ENCODE measurements around the gene CCDC14.
"Not testable (repeated sequence)": the region's sequence is repeated elsewhere in the genome, so short reads cannot be mapped to it uniquely, and the experiment has no call there.

CCDC14 gene

DNA sequence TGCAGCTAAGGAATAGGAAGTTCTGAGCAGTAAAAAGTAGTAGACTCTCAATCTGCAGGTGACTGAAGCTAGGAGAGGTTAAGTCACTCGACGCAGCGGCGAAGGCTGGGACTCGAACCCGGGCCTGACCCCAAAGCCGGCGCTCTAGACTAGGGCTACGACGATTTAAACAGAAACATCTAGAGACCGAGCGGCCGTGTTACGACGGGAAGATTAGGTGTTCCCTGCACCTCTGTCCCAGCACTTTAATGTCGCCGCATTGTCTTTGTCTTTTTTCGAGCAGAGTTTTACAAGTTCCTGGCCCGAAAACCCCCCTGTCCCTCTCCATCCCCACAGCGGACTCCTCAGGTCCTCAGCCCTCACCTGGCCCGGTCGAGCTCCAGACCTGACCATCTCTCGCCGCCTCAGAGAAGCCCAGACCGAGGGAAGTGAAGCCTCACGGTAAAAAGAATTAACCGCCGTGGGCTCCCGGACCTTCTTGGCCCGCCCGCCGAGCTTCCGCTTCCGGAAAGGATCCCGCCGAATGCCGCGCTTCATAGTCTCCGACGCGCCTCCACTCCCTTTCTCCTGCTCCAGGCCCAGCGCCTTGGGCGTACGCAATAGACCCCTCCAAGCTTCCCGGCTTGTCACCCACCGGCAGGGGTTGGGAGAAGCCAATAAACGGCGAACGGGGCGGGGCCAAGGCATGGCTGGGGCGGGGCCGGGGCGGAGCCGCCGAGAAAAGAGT is at the start of gene CCDC14:
CCDC14 (minus strand) TSS at position 449 of the 727 bp plus-strand sequence; CDS start at position 393, 56 bp downstream.
- DNase-seq (ENCODE audit: low spot score) = peak; percentile 93

GRCh38 chr3:124008321-124008720 is 47.3 kb upstream of the CCDC14 start:
- DNase-seq (ENCODE audit: low spot score) = not testable (repeated sequence)

DNA sequence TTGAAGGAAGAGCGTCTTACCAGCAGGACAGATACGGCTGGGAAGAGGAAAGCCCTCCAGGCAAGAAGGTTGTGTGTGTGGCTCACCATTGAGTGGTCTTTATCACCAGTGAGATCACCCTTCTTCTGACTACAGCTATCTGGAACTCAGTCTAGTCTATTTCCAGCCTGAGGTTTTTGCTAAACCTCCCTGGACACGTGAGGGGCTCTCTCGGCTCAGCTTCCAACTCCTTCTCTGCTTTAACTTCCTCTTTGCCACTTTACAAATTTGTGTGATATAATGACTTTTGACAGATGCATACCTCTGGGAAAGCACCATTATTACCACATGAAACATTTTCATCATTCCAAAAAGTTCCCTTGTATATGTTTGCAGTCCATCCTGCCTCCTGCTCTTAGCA is 46.2 kb upstream of the CCDC14 start:
- no peak for DNase-seq (ENCODE audit: low spot score)

DNA sequence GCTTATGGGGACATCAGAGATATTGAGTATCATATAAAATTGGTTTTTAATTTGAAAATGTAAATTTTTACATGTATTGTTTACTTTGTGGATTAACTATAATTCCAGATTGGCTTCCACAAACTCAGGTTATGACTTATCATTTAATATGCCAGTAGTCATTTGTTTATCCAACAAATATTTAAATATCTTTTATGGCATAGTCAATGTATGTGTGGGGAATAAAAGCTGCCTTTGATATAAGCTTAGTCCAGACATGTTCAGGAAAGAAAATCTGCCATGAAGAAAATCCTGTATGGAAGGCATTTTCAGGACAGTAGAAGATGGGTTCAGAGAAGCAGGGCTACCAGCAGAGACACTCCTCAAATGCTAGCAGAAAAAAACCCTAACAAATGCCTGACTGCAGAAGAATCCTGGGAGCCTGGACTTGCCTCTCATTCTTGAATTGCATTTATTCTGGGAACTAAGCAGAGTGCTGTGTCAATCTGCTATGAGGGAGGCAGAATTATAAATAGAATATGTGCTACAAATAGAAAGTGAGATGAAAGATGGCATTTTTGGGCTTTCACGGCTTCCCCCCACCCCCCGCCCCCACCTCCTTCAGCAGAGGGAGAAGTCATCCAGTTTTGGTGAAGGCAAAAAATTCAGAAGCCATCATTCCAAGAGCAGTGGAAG is 41.5 kb upstream of the CCDC14 start:
- DNase-seq (ENCODE audit: low spot score) = not testable (repeated sequence)

GRCh38 chr3:124001366-124001765 is 40.3 kb upstream of the CCDC14 start:
- DNase-seq (ENCODE audit: low spot score) = not testable (repeated sequence)

DNA sequence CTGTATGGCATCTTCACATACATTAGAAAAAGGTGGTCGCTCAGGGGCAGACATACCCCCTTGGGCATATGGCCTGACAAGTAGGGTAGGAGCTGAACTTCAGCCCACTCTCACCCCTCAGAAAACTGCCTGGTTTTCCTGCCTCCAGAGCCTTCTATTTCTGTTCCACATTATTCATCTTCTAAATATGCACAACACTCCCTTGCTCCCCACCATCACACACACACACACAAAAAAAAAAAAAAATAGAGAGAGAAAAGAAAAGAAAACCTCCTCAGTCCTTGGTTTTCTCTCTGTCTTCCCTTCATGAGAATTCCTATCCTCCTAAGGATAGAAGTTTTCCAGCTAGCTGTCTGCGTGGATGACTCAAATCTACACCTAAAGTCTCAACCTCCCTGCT is 36.5 kb upstream of the CCDC14 start:
- no peak for DNase-seq (ENCODE audit: low spot score)

GRCh38 chr3:123993818-123994217 is 32.8 kb upstream of the CCDC14 start:
- DNase-seq (ENCODE audit: low spot score) = no peak

- DNase-seq (ENCODE audit: low spot score) = not testable (repeated sequence)
Measured at GRCh38 chr3:123991730-123992588, 30.9 kb upstream of the CCDC14 start, which contains the start of gene ROPN1. Gene ROPN1, minus strand, starts transcription at chr3:123992124. Its CDS starts 11,643 bp downstream, at chr3:123980481.

GRCh38 chr3:123986427-123986826 is 25.4 kb upstream of the CCDC14 start:
- no peak for DNase-seq (ENCODE audit: low spot score)

DNA sequence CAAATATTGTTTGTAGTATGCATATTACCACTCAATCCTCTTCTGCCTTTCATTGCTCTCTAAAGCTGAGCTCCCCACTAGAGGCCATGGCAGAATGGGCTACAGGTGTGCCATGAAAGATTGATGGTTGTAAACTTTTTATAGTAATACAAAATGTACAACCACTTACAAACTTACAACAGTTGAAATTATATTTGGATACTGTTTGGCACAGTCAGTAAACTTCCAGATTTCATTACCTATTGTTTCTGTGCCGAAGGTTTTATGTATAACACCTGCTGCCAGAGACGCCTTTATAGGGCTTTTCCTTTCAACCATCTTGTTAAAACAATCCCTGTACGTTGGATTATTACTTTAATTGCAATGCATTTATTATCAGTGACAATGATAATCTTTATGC is 23.9 kb upstream of the CCDC14 start:
- DNase-seq (ENCODE audit: low spot score) = no peak

DNA sequence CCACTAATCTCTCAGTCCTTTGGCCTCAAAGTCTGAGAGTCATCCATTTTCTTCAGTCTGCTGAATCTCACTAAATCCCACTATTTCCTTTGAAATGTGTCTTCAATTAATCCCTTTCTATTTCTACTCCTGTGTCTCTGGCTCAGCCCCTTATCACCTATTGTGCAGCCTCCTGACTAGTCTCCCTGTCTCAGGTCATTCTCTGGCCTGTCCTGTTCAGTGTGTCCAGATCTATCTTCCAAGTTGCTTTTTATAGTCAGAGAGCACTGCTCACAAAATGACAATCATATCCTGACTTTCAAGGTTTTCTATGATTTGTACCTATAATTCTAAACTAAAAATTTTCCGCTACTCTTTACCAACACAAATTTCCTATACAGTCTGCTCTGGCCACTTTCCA is 23.3 kb upstream of the CCDC14 start:
- DNase-seq (ENCODE audit: low spot score) = no peak

DNA sequence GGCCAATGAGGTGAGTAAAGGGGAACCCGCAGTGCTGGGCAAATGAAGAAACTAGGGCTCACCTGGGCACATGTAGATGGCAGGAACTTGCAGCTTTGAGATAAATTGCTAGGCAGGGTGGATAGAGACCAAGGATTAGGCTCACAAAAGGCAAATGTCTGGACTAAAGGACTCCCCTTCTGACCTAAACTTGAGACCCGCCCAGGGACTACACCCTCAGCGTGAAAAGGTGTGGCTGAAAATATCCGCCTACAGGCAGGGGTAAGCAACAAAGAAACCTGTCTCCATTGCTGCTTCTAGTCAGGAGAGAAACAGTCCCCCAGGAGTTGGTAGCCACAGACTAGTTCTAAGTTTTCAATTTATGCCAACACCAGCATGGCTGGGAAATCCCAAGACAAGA is 20.3 kb upstream of the CCDC14 start:
- DNase-seq (ENCODE audit: low spot score) = not testable (repeated sequence)

DNA sequence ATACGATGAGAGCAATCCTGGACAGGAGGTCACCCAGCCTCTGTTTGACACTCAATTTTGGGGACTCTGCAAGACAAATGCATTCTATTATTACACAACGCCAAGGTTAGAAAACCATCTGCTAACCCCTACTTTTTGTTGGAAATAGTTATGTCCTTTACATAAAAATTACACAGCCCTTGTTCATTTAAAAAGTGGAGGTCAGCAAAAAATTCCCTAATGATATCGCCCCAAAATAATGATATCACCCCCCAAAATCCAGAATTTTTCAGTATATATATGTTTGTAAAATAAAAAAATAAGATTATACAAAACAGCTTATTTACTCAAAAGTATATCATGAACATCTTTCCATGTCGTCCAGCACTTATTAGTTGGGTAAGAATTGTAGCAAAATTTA is 19.5 kb upstream of the CCDC14 start:
- DNase-seq (ENCODE audit: low spot score) = no peak

DNA sequence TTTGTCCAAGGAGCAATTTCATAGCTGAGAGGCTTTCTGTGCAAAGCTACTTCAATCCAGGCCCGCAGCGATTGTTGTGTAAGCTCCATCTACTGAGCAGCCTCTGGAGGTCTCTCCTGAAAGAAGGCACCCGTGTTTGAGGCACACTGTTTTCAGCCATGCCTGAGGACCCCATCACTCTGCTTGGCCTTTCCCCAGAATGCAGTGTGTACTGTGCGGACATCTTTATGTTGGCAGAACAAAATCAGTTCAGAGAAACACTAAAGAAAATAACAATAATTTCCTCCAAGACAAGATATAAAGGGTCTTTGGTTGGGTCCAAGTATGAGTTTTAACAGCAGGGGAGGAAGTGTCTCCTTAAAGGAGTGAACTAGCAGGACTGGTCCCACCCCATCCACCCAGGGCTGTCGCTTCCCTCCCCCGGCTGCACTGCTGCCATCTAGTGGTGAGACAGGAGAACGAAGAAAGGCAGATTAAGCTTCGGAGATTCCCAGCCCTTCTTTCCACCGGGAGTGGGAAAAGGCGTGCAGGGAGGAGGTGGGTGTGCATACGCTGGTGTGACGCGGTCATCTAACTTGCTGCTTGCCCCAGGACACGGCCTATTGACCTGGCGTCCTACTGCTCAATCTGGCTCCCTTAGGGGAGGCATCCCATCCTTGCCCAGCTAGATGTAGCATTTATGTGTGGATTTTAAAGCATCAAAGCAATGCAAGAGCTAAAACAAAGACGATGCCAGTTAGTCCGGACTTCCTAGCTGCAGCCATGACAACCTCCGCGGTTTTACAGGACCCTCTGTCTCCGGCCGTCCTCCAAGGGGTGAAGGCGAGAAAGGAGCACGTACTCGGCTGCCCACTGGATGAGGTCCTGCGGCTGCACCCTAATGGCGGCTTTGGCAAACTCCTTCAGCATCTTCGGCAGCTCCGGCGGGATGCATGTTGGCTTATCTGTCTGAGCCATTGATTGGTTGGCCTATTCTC is 18.8 kb upstream of the CCDC14 start:
- peak; percentile 51 for DNase-seq (ENCODE audit: low spot score)

DNA sequence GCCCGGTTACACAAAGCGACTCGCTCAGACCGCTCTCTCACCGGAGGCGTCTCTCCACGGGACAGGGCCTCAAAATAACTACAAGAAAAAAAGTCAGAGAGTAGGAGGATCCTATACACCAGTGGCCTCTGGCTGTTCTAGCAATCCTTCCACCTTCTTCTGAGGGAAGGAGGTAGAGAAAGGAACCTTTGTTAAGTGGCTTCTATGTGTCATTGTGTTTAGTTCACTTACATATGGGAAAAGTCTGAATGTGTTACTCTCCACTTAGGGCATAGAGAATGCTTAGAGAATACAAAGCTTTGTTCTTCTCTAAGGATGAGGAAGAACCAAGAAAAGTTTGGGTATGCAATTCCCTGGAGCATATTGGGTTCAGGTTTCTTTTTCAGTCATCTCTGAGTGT is 15.9 kb upstream of the CCDC14 start:
- not testable (repeated sequence) for DNase-seq (ENCODE audit: low spot score)

DNA sequence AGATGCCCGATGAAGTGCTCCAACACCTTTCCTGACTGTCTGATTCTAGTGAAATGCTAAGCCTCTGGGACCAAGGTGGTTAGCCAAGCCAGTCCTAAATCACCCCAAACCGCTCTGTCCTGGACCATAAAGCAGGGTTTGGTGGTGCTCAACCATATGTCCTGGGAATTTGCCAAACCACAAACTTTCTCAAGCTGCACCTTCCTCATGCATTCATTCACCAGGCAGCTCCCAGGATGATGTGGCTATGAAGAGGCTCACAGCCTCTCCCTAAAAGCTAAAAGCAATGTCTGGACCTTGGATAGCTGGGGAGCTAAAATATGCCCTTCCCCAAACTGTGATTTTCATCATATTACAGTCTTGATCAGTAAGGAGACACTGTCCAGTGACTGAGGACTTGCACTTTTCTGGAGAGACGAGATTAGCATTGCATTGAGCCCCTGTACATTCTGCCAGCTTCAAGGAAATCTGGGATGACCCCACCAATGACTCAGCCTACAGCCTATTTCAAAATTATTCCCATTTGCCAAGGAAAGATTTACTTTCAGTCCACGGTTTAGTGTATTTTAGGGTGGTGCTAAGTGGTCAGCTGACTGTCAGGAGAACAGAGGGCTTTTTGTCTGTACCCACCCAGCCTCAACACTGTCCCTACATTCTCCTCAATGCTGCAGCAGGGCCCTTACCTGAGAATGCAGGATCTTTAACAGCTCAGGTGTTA is 15.3 kb upstream of the CCDC14 start:
- DNase-seq (ENCODE audit: low spot score) = not testable (repeated sequence)

DNA sequence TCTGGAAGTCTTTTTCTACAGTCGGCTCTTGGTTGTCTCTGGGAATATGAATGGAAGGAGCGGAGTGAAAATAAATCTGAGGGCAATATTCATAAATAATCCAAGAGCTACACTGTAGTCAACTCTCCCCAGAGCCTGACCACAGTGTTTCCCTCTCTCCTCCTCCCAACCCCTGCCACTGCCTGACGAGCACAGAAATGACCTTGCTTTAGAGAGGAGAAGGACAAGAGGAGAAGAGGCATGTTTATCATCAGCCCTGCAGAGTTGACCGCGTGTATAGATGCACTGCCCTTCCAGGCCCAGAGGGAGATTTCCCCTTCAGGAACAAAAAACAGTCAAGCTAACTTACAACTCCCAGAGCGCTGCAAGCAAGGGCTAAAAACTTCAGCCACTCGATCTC is 14.0 kb upstream of the CCDC14 start:
- DNase-seq (ENCODE audit: low spot score) = not testable (repeated sequence)

DNA sequence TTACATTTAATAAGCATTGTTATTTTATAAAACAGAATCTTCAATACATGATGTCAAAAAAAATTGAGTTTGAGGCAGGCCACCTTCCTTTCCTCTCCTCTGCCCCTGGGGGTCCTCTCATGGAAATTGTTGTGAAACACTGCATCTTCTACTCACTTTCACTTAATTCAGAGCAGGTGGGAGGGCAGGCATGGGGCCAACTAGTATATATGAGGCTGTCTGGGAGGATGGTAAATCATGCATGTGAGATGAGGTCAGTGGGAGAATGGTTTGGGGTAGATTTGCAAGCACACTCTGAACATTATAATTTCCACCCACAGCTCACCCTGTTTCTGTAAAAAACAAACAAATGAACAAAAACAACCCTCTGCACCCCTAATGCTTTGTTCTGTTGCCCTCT is 10.4 kb upstream of the CCDC14 start:
- no peak for DNase-seq (ENCODE audit: low spot score)

DNA sequence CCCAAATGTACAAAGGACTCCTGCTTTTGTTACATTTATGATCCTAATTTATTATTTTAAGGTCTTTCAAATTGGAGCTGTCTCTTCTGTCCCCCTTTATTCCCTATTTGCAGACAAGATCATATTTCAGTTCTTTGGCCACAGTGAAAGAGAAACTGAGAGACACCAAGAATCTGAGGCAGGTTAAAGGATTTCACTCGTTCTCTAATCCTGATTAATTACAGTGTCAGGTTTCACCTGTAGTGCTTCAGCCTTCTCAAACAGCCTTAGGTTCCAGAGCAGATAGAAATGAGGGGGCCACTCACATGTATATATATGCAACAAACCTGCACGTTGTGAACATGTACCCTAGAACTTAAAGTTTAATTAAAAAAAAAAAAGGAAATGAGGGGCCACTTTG is 6.2 kb upstream of the CCDC14 start:
- not testable (repeated sequence) for DNase-seq (ENCODE audit: low spot score)

DNA sequence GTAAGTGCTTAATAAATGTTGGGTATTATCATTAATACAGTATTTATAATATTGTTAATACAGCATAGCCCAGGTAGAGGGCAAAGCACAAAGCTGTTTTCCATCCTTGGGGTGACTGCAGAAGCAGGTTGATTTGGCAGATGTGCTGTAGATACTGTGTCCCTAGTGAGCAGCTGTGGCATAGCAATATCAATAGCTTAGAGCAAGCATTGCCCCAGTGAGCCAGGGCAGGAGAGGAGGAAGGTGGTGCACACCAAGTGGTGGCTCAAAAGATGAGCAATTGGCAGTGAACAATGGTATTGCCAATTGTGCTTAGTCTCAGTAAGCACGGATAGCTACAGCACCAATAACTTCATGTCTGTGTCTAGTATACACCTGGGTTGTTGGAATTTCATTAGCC is 5.8 kb upstream of the CCDC14 start:
- not testable (repeated sequence) for DNase-seq (ENCODE audit: low spot score)

- not testable (repeated sequence) for DNase-seq (ENCODE audit: low spot score)
Measured at GRCh38 chr3:123964793-123965192, 3.8 kb upstream of the CCDC14 start.
